Fibroblast of lung (primary cell): Measurements from ENCODE around the gene OR13J1. TPM values are rescaled to one million over a fixed set of nuclear protein-coding genes. Genes with fewer than 3 reads are reported as not detected.

Source experiments
- DNase-seq, 2 donors: peaks; one replicate each; pipeline versions ENCODE4 v3.0.0 to v3.0.0-alpha.2; 2010; ENCODE audit warnings: low read depth in 2 of 2
- H2AFZ ChIP-seq: 2 replicates; pipeline ENCODE4 v1.5.1; 2012; ENCODE audit warnings: low read length, control low read depth, inconsistent platforms
- H3K27ac ChIP-seq: 2 replicates; pipeline ENCODE4 v1.5.1; 2011; ENCODE audit warnings: low read length, control low read depth; ENCODE audit not compliant: insufficient read depth
- H3K27me3 ChIP-seq: 2 replicates; pipeline ENCODE4 v1.5.1; 2011; ENCODE audit warnings: mild to moderate bottlenecking, low read length; ENCODE audit not compliant: control insufficient read depth, insufficient read depth
- H3K36me3 ChIP-seq: 2 replicates; pipeline ENCODE4 v1.5.1; 2011; ENCODE audit warnings: low read length; ENCODE audit not compliant: control insufficient read depth, insufficient read depth
- H3K4me1 ChIP-seq: 2 replicates; pipeline ENCODE4 v1.5.1; 2011; ENCODE audit warnings: low read length; ENCODE audit not compliant: control insufficient read depth, insufficient read depth; ENCODE audit errors: extremely low read depth
- H3K4me2 ChIP-seq: 2 replicates; pipeline ENCODE4 v1.5.1; 2011; ENCODE audit warnings: low read length, control low read depth; ENCODE audit not compliant: insufficient read depth; ENCODE audit errors: extremely low read depth
- H3K4me3 ChIP-seq, 4 experiments: fragments of 200-600 bp in 1 of 4; sonication (generic) in 1 of 4; replicated peaks in 1 of 4; 2 replicates each; pipeline ENCODE4 v1.5.1; 2011 to 2016; ENCODE audit warnings: low read length in 4 of 4, low read depth in 3 of 4, mild to moderate bottlenecking in 3 of 4, control low read depth in 2 of 4, inconsistent platforms in 1 of 4, mixed read lengths in 1 of 4; ENCODE audit not compliant: insufficient read depth in 1 of 4; ENCODE audit errors: control extremely low read depth in 1 of 4
- H3K79me2 ChIP-seq: 2 replicates; pipeline ENCODE4 v1.5.1; 2012; ENCODE audit warnings: mild to moderate bottlenecking, low read length, inconsistent platforms; ENCODE audit not compliant: control insufficient read depth, insufficient read depth
- H3K9ac ChIP-seq: 2 replicates; pipeline ENCODE4 v1.5.1; 2011; ENCODE audit warnings: mild to moderate bottlenecking, low read length, control low read depth; ENCODE audit not compliant: insufficient read depth
- H3K9me3 ChIP-seq: 2 replicates; pipeline ENCODE4 v1.5.1; 2012; ENCODE audit warnings: low read depth, low read length; ENCODE audit not compliant: control insufficient read depth, insufficient read depth
- H4K20me1 ChIP-seq: 2 replicates; pipeline ENCODE4 v1.5.1; 2011; ENCODE audit warnings: low read length; ENCODE audit not compliant: control insufficient read depth, insufficient read depth; ENCODE audit errors: extremely low read depth
- CTCF ChIP-seq, 2 donors: IDR thresholded peaks in 1 of 2; conservative IDR thresholded peaks in 1 of 2; 1 replicate in 1 of 2; 2 replicates in 1 of 2; pipeline ENCODE4 v1.5.1; 2011 to 2012; ENCODE audit warnings: low read length in 2 of 2, control low read depth in 1 of 2, inconsistent platforms in 1 of 2, low read depth in 1 of 2, mild to moderate bottlenecking in 1 of 2
- EZH2 ChIP-seq: IDR thresholded peaks from 2 replicates; pipeline ENCODE4 v1.5.1; 2012; ENCODE audit warnings: low read length, control low read depth, mild to moderate bottlenecking; ENCODE audit errors: missing control alignments
- polyA plus RNA-seq, 2 donors: library from polyadenylated mRNA; depleted of rRNA in 1 of 2; stranded (reverse) in 1 of 2; unstranded in 1 of 2; fragments of >200 nt; gene quantifications; 2 replicates each; pipeline ENCODE4 v1.2.1, GENCODE V29; 2011 to 2012; ENCODE audit warnings: missing spikeins in 1 of 2
- total RNA-seq: library from RNA; depleted of rRNA; stranded (reverse); fragments of >200 nt; gene quantifications from 2 replicates; pipeline ENCODE4 v1.2.1, GENCODE V29; 2014

OR13J1 gene
- total and polyA plus RNA-seq, 2 donors (not counting 1 experiment from before 2014, with no cell fraction given), result not detected

DNA sequence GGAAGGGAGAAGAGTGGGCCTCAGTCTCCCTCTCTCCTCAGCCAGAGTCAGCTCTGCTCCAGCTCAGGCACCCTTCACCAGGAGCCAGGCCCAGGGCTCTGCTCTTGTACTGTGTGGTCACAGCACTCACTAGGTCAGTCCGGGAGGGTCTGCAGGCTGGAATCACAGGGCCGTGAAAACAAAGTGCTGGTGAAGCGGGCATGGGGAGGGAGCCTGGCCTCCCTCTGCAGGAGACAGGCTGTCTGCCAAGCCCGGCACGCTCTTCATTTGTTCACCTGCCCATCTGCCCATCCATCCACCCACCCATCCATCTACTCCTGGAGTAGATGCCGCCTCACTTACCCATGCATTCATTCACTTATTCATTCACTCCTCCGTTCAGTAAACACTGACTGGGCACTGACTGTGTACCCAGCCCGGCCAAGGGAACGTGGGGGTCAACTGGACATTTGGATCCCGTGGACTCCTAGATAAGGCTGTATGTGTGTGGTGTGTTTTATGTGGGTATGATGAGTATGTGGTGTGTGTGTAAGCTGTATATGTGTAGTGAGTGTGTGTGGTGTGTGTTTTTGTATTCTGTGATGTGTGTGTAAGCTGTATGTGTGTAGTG lies 42.7 kb upstream of the OR13J1 start:
- Histone ChIP-seq H4K20me1 (no peaks in the 10 kb centered on the region), H3K79me2 (no peaks in the 10 kb centered on the region), H3K36me3 (no peaks in the 10 kb centered on the region), H3K4me2 (no peak overlapping the region), H2AFZ (no peak overlapping the region), H3K4me1 (peaks cover 18% of the 10 kb centered on the region), H3K27ac (no peak overlapping the region), H3K27me3 (no peaks in the 10 kb centered on the region), H3K9me3 (no peaks in the 10 kb centered on the region), H3K9ac (no peak overlapping the region), H3K4me3 (no peak overlapping the region)
- no peak for TF ChIP-seq CTCF (conservative IDR thresholded peaks at IDR 0.05 in 1 of 2, IDR thresholded peaks at IDR 0.05 in 1 of 2; ENCODE audit: low read depth in 1 of 2, low read length in 2 of 2)
- TF ChIP-seq EZH2, result no peak
- DNase-seq, result no peak

DNA sequence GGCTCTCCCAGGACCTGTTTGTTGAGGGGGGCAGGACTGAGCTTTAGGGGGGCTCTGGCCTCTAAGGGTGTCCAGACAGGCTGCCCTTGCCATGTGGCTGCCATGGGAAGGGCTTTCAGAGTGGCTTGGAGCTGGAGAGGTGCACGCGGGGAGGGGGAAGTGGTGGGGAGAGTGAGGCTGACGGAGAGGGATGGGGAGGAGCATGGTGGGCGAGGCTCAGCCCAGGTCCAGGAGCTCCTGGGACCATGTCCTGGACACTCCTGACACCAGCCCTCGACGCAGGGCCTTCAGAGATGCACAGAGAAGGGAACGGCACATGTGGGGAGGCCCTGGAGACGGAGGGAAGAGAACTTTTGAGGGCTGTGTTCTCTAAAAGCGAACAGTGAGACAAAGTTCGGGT lies 41.5 kb upstream of the OR13J1 start:
- Histone ChIP-seq H2AFZ (no peak overlapping the region), H3K36me3 (no peaks in the 10 kb centered on the region), H3K9ac (no peak overlapping the region), H3K4me3 (no peak overlapping the region), H3K79me2 (no peaks in the 10 kb centered on the region), H3K4me1 (peaks cover 27% of the 10 kb centered on the region), H3K27ac (no peak overlapping the region), H3K4me2 (no peak overlapping the region), H4K20me1 (no peaks in the 10 kb centered on the region), H3K9me3 (no peaks in the 10 kb centered on the region), H3K27me3 (no peaks in the 10 kb centered on the region)
- TF ChIP-seq EZH2 (no peak), CTCF (conservative IDR thresholded peaks at IDR 0.05 in 1 of 2, IDR thresholded peaks at IDR 0.05 in 1 of 2; ENCODE audit: low read depth in 1 of 2, low read length in 2 of 2) (no peak)
- no peak for DNase-seq

DNA sequence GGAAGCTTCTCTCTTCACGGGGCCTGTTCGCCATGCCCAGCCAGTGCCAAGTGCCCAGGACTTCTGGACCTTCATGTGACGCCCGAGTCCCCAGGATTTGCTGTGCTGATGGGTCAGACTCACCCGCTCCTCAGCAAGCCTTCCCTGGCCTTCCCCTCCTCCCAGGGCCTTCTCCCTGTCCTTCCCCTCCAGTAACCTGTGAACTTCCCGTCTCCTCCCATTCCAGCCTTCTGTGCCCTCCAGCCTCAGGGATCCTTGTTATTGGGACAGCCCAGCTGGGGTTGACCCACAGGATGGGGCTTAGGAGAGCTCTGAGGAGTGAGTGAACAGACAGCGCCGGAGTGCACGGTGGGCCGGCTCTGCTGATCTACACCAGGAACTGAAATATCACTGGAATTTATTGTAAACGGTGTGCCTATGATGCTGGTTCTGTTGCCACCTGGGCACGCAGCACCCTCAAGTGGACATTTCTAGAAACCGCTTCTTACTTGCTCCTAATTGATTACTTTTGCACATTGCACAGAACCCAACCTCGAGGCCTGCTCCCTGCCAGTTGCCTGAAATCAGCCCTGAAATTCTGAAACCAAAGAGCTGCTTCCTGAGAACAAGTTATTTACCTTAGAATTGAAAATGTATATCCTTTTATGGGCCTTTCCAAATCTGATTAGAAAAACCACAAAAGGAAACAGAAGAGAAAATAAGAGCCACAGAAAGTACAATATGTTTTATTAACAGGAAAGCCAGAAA lies 40.6 kb upstream of the OR13J1 start:
- no peaks in the 10 kb centered on the region for H3K36me3 ChIP-seq
- no peak overlapping the region for H3K27ac ChIP-seq
- no peaks in the 10 kb centered on the region for H3K9me3 ChIP-seq
- peak; percentile 53 to 64 for TF ChIP-seq CTCF (conservative IDR thresholded peaks at IDR 0.05 in 1 of 2, IDR thresholded peaks at IDR 0.05 in 1 of 2; ENCODE audit: low read depth in 1 of 2, low read length in 2 of 2)
- TF ChIP-seq EZH2, result no peak
- H4K20me1 ChIP-seq, result no peaks in the 10 kb centered on the region
- no peaks in the 10 kb centered on the region for H3K79me2 ChIP-seq
- no peak overlapping the region for H2AFZ ChIP-seq
- no peaks in the 10 kb centered on the region for H3K27me3 ChIP-seq
- DNase-seq, result peak; percentile 57 to 81
- H3K4me1 ChIP-seq, result peaks cover 34% of the 10 kb centered on the region
- H3K4me2 ChIP-seq, result no peak overlapping the region
- H3K9ac ChIP-seq, result no peak overlapping the region
- H3K4me3 ChIP-seq, result no peak overlapping the region
